A673 (cell line): ENCODE data around the gene PDIK1L.

Experiments used
- EZH2 ChIP-seq: fragments of 200-600 bp; sonication (generic); IDR thresholded peaks from 2 replicates; pipeline ENCODE4 v1.6.1; 2017; ENCODE audit warnings: borderline replicate concordance, low read depth, mild to moderate bottlenecking, mixed read lengths, antibody characterized with exemption, low read length; ENCODE audit not compliant: poor library complexity, severe bottlenecking
- TF ChIP-seq, protein P1 (sequence below): fragments of 300-800, 200-600 bp; sonication (generic); conservative IDR thresholded peaks from 2 replicates; pipeline ENCODE4 v1.5.1; 2017; ENCODE audit warnings: low read depth, mild to moderate bottlenecking, antibody characterized with exemption, low read length, moderate library complexity, mixed read lengths

DNA sequence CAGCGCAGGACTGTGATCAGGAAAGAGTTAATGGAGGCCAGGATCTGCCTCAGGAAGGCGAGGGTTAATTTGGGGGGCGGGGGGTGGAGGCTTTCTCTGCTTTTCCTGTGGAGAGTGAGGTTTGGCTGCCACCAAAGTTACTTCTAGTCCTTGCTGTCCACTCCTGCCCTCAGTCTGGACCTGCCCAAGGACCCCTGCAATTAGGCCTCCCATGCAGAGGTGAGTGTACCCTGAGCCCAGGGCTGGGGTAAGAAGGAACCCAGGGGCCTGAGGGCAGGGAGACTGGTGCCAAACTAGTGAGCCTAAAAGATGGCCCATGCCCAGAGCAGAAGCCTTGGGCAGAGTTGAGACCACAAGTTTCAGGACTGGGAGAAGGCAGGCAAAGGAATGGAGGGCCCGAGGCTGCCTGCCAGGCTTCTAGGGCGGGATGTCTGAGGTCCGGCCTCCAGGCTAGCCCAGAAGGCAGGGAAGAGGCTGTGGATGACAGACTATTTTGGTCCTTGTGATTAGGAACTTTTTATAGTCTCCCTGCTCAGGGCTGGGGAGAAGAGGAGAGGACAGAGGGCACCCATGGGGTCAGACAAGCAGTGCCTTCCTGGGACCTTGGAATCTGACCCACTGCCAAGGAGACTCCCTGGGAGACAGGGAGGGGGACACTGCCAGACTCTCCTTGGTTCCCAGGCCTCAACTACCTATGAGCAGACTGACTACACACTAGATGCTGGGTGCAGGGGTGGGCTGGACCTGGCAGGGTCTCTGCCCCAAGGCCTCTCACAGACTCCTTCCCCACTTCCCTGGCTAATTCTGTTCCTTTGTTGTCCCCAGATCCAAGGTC, 47.5 kb downstream of the PDIK1L start, which contains the start of gene FAM110D:
- TF ChIP-seq, protein P1, sequence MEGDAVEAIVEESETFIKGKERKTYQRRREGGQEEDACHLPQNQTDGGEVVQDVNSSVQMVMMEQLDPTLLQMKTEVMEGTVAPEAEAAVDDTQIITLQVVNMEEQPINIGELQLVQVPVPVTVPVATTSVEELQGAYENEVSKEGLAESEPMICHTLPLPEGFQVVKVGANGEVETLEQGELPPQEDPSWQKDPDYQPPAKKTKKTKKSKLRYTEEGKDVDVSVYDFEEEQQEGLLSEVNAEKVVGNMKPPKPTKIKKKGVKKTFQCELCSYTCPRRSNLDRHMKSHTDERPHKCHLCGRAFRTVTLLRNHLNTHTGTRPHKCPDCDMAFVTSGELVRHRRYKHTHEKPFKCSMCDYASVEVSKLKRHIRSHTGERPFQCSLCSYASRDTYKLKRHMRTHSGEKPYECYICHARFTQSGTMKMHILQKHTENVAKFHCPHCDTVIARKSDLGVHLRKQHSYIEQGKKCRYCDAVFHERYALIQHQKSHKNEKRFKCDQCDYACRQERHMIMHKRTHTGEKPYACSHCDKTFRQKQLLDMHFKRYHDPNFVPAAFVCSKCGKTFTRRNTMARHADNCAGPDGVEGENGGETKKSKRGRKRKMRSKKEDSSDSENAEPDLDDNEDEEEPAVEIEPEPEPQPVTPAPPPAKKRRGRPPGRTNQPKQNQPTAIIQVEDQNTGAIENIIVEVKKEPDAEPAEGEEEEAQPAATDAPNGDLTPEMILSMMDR = no peak
- TF ChIP-seq EZH2 = no peak
